Measurements from ENCODE around the gene GABRG3. TPM values are rescaled to one million over a fixed set of nuclear protein-coding genes. Genes with fewer than 3 reads are reported as not detected.

The GABRG3 gene
- total and polyA plus RNA-seq, 3 donors from 2014 or later, result 3.7 to 13.4 (median 6.9) TPM

DNA sequence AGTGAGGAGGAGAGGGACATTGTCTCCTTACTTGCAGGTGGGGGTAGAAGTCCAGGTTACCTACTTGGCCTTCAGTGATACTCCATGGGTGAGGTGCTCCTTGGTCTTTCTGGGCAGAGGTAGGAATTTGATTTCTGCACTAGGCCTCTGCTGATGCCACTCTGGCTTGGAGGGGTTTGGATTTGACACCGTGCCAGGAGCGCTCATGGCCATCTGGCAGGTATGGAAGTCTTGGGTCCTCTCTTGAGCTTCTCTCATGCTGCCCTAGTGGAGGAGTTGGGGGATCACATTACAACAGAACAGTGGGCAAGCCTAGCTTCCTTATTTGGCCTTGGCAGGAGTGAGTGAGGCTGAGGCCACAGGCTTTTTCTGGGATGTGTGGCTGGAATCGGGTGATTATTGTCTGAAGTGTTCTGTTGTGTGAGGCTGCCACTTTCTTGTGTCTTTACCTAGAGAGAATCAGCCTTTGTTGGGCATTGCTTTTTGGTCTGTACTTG is 525.0 kb downstream of the GABRG3 start:
- Histone ChIP-seq H3K9me3 (no peaks in the 10 kb centered on the region), H3K27me3 (no peaks in the 10 kb centered on the region), H3K4me1 (no peaks in the 10 kb centered on the region), H3K4me3 (no peak overlapping the region), H3K36me3 (ENCODE audit: low read depth, missing control alignments) (no peaks in the 10 kb centered on the region), H3K27ac (no peak overlapping the region)
- intact Hi-C loops (cut with DNase I; ENCODE audit: low total_unique reads), result no loop called here
- TF ChIP-seq CTCF (IDR thresholded peaks at IDR 0.05) (no peak), POLR2A (IDR thresholded peaks at IDR 0.05) (no peak)
- DNase-seq, result no peak
- WGBS, 2 donors, result 77 to 100% methylated on average over 3 of the region's 3 CpGs

- no peak overlapping the region for H3K27ac ChIP-seq
- TF ChIP-seq CTCF (IDR thresholded peaks at IDR 0.05) (no peak), POLR2A (IDR thresholded peaks at IDR 0.05) (no peak)
- no peaks in the 10 kb centered on the region for H3K4me1 ChIP-seq
- no peak overlapping the region for H3K4me3 ChIP-seq
- DNase-seq, result no peak
- no peaks in the 10 kb centered on the region for H3K27me3 ChIP-seq
- WGBS, 2 donors, result 93 to 99% methylated on average over 9 to 10 of the region's 10 CpGs
- intact Hi-C loops (cut with DNase I; ENCODE audit: low total_unique reads), result no loop called here
- no peaks in the 10 kb centered on the region for H3K9me3 ChIP-seq
- H3K36me3 ChIP-seq (ENCODE audit: low read depth, missing control alignments), result no peaks in the 10 kb centered on the region
Measured at GRCh38 chr15:27498700-27499099, 527.7 kb downstream of the GABRG3 start.

DNA sequence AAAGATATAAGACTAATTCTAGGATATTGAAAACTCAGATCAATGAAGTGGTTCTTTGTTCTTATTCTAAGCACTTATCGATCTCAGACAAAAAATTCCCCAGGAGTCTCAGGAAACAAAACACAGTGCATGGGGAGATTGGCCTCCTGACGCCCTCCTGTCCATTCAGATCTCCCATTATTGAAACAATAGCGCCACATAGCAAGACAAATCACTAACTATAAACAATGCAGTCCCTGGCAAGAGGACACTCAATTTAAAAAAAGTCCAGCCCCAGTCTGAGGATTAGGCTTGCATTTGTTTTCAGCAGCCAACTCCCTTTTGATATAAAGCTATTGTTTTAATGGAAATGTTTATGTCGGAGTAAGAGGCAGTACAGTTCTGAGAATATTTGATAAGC is 528.2 kb downstream of the GABRG3 start:
- no peak overlapping the region for H3K27ac ChIP-seq
- H3K36me3 ChIP-seq (ENCODE audit: low read depth, missing control alignments), result no peaks in the 10 kb centered on the region
- WGBS, 2 donors, result 80 to 91% methylated on average over 4 of the region's 4 CpGs
- no peak overlapping the region for H3K4me3 ChIP-seq
- no peak for DNase-seq
- no peaks in the 10 kb centered on the region for H3K4me1 ChIP-seq
- no peak for TF ChIP-seq CTCF (IDR thresholded peaks at IDR 0.05)
- no peak for TF ChIP-seq POLR2A (IDR thresholded peaks at IDR 0.05)
- H3K27me3 ChIP-seq, result no peaks in the 10 kb centered on the region
- intact Hi-C loops (cut with DNase I; ENCODE audit: low total_unique reads), result no loop called here
- H3K9me3 ChIP-seq, result no peaks in the 10 kb centered on the region

DNA sequence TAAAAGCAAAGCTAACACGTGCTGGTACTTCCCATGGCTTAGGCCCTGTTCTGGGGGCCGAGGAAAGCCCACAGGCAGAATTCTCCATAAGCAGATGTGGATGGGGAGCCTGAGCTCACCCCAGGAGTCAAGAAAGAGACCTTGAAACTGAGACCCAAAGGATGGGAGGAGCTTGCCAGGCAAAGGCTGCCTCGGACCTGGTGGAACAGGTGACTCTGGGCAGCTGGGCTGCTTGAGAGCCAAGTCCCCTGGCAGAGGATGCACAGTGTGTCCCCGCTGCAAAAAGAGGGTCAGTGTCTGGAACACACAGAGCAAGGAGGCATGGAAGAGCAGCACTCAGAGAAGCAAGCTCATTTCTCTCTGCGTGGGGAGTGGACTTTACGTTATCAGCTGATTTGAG is 528.7 kb downstream of the GABRG3 start:
- no peak overlapping the region for H3K27ac ChIP-seq
- 38 to 46% methylated on average over 6 of the region's 6 CpGs for WGBS, 2 donors
- intact Hi-C loops (cut with DNase I; ENCODE audit: low total_unique reads), result no loop called here
- no peaks in the 10 kb centered on the region for H3K27me3 ChIP-seq
- H3K36me3 ChIP-seq (ENCODE audit: low read depth, missing control alignments), result no peaks in the 10 kb centered on the region
- H3K4me1 ChIP-seq, result no peaks in the 10 kb centered on the region
- DNase-seq, result no peak
- TF ChIP-seq CTCF (IDR thresholded peaks at IDR 0.05), result no peak
- TF ChIP-seq POLR2A (IDR thresholded peaks at IDR 0.05), result no peak
- no peak overlapping the region for H3K4me3 ChIP-seq
- no peaks in the 10 kb centered on the region for H3K9me3 ChIP-seq

DNA sequence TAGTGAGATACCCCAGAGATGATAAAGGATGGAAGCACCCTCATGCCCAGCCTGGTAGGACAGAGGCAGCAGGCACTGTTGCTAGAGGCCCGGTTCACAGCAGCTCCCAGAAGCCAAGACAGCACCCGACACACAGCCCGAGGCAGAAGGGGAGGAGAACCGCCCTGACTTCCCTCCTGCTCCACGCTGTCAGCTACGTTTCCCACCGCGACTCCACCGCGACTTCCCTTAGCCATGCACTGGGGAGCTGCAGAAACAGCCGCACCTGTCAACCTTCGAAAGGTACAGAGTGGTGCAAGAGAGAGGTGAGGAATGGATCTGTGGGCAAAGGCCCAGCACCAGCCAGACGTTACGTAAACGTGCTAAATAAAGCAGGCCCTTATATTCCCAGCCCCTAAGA is 529.2 kb downstream of the GABRG3 start:
- Histone ChIP-seq H3K27ac (no peak overlapping the region), H3K36me3 (ENCODE audit: low read depth, missing control alignments) (no peaks in the 10 kb centered on the region), H3K9me3 (no peaks in the 10 kb centered on the region), H3K4me3 (no peak overlapping the region), H3K4me1 (no peaks in the 10 kb centered on the region), H3K27me3 (no peaks in the 10 kb centered on the region)
- intact Hi-C loops (cut with DNase I; ENCODE audit: low total_unique reads), result no loop called here
- no peak for TF ChIP-seq CTCF (IDR thresholded peaks at IDR 0.05)
- no peak for TF ChIP-seq POLR2A (IDR thresholded peaks at IDR 0.05)
- 64 to 76% methylated on average over 15 of the region's 15 CpGs for WGBS, 2 donors
- DNase-seq, result no peak
